K562 (cell line): ENCODE data around the gene TANGO6. TPM values are rescaled to one million over a fixed set of nuclear protein-coding genes. Genes with fewer than 3 reads are reported as not detected.

Experiments used
- ATAC-seq: fragments of 200-7000 bp; cut with Tn5 transposase; 3 replicates; pipeline ENCODE4 v1.9.1; 2020; ENCODE audit warnings: moderate library complexity
- BruUV-seq: library from RNA; stranded (reverse); fragments of 400-500 nt; replicated peaks from 2 replicates; lab custom pipeline; 2021; lab: Mats Ljungman, UMichigan
- CTCF ChIA-PET: fragments of 300-600 bp; formaldehyde crosslinking; extraction: SDS; loops from one replicate; lab custom pipeline; 2021; ENCODE audit warnings: low intra/inter-chr PET ratio; lab: Yijun Ruan, JAX
- POLR2A ChIA-PET: fragments of 300-600, 350-650 bp; sonication (Branson Sonifier 250); formaldehyde crosslinking; extraction: SDS; loops from one replicate; lab custom pipeline; 2021; ENCODE audit warnings: antibody characterized with exemption, inconsistent platforms; lab: Yijun Ruan, JAX
- DNase-seq, 4 experiments: peaks; one replicate each; pipeline versions ENCODE4 v3.0.0 to v3.0.0-alpha.2; 2011 to 2018; ENCODE audit warnings: low spot score in 3 of 4, mixed read lengths in 3 of 4; ENCODE audit errors: extremely low read depth in 1 of 4
- FAIRE-seq: peaks from 2 replicates; lab custom pipeline; 2011; peaks lifted over from hg19 to GRCh38; lab: Jason Lieb, UNC
- H2AFZ ChIP-seq: 2 replicates; pipeline ENCODE4 v1.6.0; 2011; ENCODE audit warnings: low read depth, low read length, control low read depth, inconsistent platforms
- H3K27ac ChIP-seq: fragments of 200-600 bp; 3 replicates; pipeline ENCODE4 v1.8.0; 2011; ENCODE audit warnings: low read depth, mild to moderate bottlenecking, control low read depth, inconsistent platforms, low read length, moderate library complexity, mixed read lengths; ENCODE audit errors: extremely low read depth
- H3K27me3 ChIP-seq, 2 experiments: fragments of 300-600 bp in 1 of 2; 2 replicates in 1 of 2; 3 replicates in 1 of 2; pipeline versions ENCODE4 v1.6.0 to v1.8.0; 2011; ENCODE audit warnings: inconsistent platforms in 2 of 2, low read length in 2 of 2, mild to moderate bottlenecking in 1 of 2, mixed read lengths in 1 of 2, moderate library complexity in 1 of 2; ENCODE audit not compliant: control insufficient read depth in 2 of 2, insufficient read depth in 2 of 2
- H3K36me3 ChIP-seq: fragments of 300-600 bp; 3 replicates; pipeline ENCODE4 v1.8.0; 2011; ENCODE audit warnings: mild to moderate bottlenecking, low read length, inconsistent platforms; ENCODE audit not compliant: control insufficient read depth, insufficient read depth
- H3K4me1 ChIP-seq, 2 experiments: fragments of 200-600 bp in 1 of 2; replicated peaks in 1 of 2; 2 replicates in 1 of 2; 3 replicates in 1 of 2; pipeline versions ENCODE4 v1.5.1 to v1.8.0; 2011; ENCODE audit warnings: inconsistent platforms in 2 of 2, low read length in 2 of 2, mild to moderate bottlenecking in 1 of 2, mixed read lengths in 1 of 2, moderate library complexity in 1 of 2; ENCODE audit not compliant: control insufficient read depth in 2 of 2, insufficient read depth in 2 of 2
- H3K4me2 ChIP-seq: 2 replicates; pipeline ENCODE4 v1.6.1; 2011; ENCODE audit warnings: low read length, control low read depth, inconsistent platforms, mixed read lengths; ENCODE audit not compliant: insufficient read depth
- H3K4me3 ChIP-seq: fragments of 200-600 bp; sonication (generic), shearing (Covaris generic); 2 replicates; pipeline ENCODE4 v1.5.1; 2016; ENCODE audit warnings: control low read depth, inconsistent platforms
- H3K79me2 ChIP-seq: fragments of 200-600 bp; 3 replicates; pipeline ENCODE4 v1.8.0; 2011; ENCODE audit warnings: low read length, inconsistent platforms; ENCODE audit not compliant: control insufficient read depth, insufficient read depth
- H3K9ac ChIP-seq, 2 experiments: 2 replicates each; pipeline versions ENCODE4 v1.6.0 to v1.6.1; 2011; ENCODE audit warnings: low read depth in 2 of 2, low read length in 2 of 2, control low read depth in 1 of 2, inconsistent platforms in 1 of 2, mild to moderate bottlenecking in 1 of 2, mixed read lengths in 1 of 2; ENCODE audit not compliant: insufficient read depth in 1 of 2
- H3K9me1 ChIP-seq: one replicate; pipeline ENCODE4 v1.6.0; 2011; ENCODE audit warnings: inconsistent platforms, mild to moderate bottlenecking, low read length, moderate library complexity; ENCODE audit not compliant: control insufficient read depth, insufficient read depth
- H3K9me3 ChIP-seq: replicated peaks from 2 replicates; pipeline ENCODE4 v1.5.1; 2011; ENCODE audit warnings: low read depth, low read length, inconsistent platforms; ENCODE audit not compliant: control insufficient read depth, insufficient read depth
- H4K20me1 ChIP-seq: replicated peaks from 2 replicates; pipeline ENCODE4 v1.6.1; 2011; ENCODE audit warnings: low read length, inconsistent platforms, mixed read lengths; ENCODE audit not compliant: control insufficient read depth, insufficient read depth
- CBX3 ChIP-seq, 2 experiments: IDR thresholded peaks; 1 replicate in 1 of 2; 2 replicates in 1 of 2; pipeline ENCODE4 v1.6.1; 2012; ENCODE audit warnings: inconsistent platforms in 2 of 2, low read length in 2 of 2, borderline replicate concordance in 1 of 2, control low read depth in 1 of 2
- CHCHD3 ChIP-seq: fragments of 250-450 bp; sonication (Bioruptor Pico); IDR thresholded peaks from 2 replicates; pipeline ENCODE4 v2.1.2; 2022; ENCODE audit warnings: mild to moderate bottlenecking
- EP400 ChIP-seq: fragments of 450-650 bp; IDR thresholded peaks from 2 replicates; pipeline ENCODE4 v1.6.1; 2017; ENCODE audit warnings: antibody characterized with exemption, mild to moderate bottlenecking, moderate library complexity
- EZH2 ChIP-seq: IDR thresholded peaks from 2 replicates; pipeline ENCODE4 v1.6.1; 2012; ENCODE audit warnings: low read depth, mild to moderate bottlenecking, inconsistent platforms, low read length, borderline replicate concordance
- FOXP1 ChIP-seq: sonication (generic); formaldehyde crosslinking; IDR thresholded peaks from 2 replicates; pipeline ENCODE4 v1.8.0; 2022; ENCODE audit warnings: mild to moderate bottlenecking, missing genetic modification reagents
- HNRNPH1 ChIP-seq: fragments of 200-400 bp; formaldehyde crosslinking; optimal IDR thresholded peaks from 2 replicates; pipeline ENCODE3; 2017; ENCODE audit warnings: low read depth, mild to moderate bottlenecking, low read length, moderate library complexity
- IRF1 ChIP-seq: sonication (generic); formaldehyde crosslinking; IDR thresholded peaks from 2 replicates; pipeline ENCODE4 v1.8.0; 2022; ENCODE audit warnings: missing genetic modification reagents, mild to moderate bottlenecking, borderline replicate concordance
- NCOR1 ChIP-seq: fragments of 450-650 bp; IDR thresholded peaks from 2 replicates; pipeline ENCODE4 v1.6.1; 2016; ENCODE audit warnings: mild to moderate bottlenecking, moderate library complexity
- POLR2AphosphoS5 ChIP-seq: IDR thresholded peaks from 2 replicates; pipeline ENCODE4 v1.6.1; 2011; ENCODE audit warnings: mild to moderate bottlenecking, low read depth, low read length, moderate library complexity; ENCODE audit not compliant: control insufficient read depth, insufficient read depth
- TAF7 ChIP-seq: fragments of 450-650 bp; IDR thresholded peaks from 2 replicates; pipeline ENCODE4 v1.6.1; 2016; ENCODE audit warnings: missing genetic modification characterization, missing compliant biosample characterization
- TBL1XR1 ChIP-seq, 2 experiments: IDR thresholded peaks; 2 replicates each; pipeline ENCODE4 v1.6.1; 2012; ENCODE audit warnings: improper control_type of control experiment in 2 of 2, low read length in 2 of 2, mild to moderate bottlenecking in 1 of 2
- USF1 ChIP-seq: sonication (generic); formaldehyde crosslinking; IDR thresholded peaks from 2 replicates; pipeline ENCODE4 v1.9.0; 2022; ENCODE audit warnings: mild to moderate bottlenecking, missing genetic modification reagents
- XRCC5 ChIP-seq: fragments of 200-400 bp; formaldehyde crosslinking; IDR thresholded peaks from 2 replicates; pipeline ENCODE4 v1.6.1; 2017; ENCODE audit warnings: low read depth, mild to moderate bottlenecking, low read length
- ZNF395 ChIP-seq: fragments of 200-800 bp; sonication (Bioruptor generic); IDR thresholded peaks from 2 replicates; pipeline ENCODE4 v1.6.1; 2017; ENCODE audit warnings: missing genetic modification characterization, missing compliant biosample characterization
- ZNF41 ChIP-seq: fragments of 250-450 bp; sonication (Bioruptor Pico); conservative IDR thresholded peaks from 2 replicates; pipeline ENCODE4 v1.4.0; 2020; ENCODE audit warnings: mild to moderate bottlenecking
- ZNF639 ChIP-seq, 2 experiments: fragments of 200-800 bp in 1 of 2; sonication (Bioruptor generic) in 1 of 2; sonication (generic) in 1 of 2; formaldehyde crosslinking in 1 of 2; IDR thresholded peaks in 1 of 2; conservative IDR thresholded peaks in 1 of 2; 2 replicates each; pipeline versions ENCODE4 v1.5.0 to v1.6.1; 2016 to 2020; ENCODE audit warnings: missing compliant biosample characterization in 1 of 2, missing genetic modification characterization in 1 of 2, missing genetic modification reagents in 1 of 2
- ZNF740 ChIP-seq, 3 experiments: fragments of 200-800 bp in 1 of 3; sonication (Bioruptor generic) in 1 of 3; sonication (generic) in 1 of 3; formaldehyde crosslinking in 1 of 3; IDR thresholded peaks; 2 replicates each; pipeline versions ENCODE4 v1.6.1 to v1.8.0; 2016 to 2022; ENCODE audit warnings: mild to moderate bottlenecking in 2 of 3, missing compliant biosample characterization in 2 of 3, missing genetic modification characterization in 2 of 3, missing genetic modification reagents in 1 of 3
- WGBS: fragments of 100-300 bp; shearing (Covaris generic); methylation state at CpG from one replicate; pipeline ENCODE4 v1.1.6; 2016; ENCODE audit warnings: low coverage, mixed read lengths; ENCODE audit not compliant: insufficient coverage; ENCODE audit errors: missing lambda C conversion rate; 5-methylcytosine and 5-hydroxymethylcytosine counted together
- in situ Hi-C: fragments of 300-500 bp; cut with MboI; formaldehyde crosslinking; loops from 4 replicates; pipeline ENCODE4 v1.15.0; 2018; ENCODE audit warnings: inconsistent platforms, mixed read lengths
- intact Hi-C: fragments of 100-400 bp; cut with micrococcal nuclease; formaldehyde crosslinking; loops from 2 replicates; pipeline ENCODE4 v1.14.2; 2022
- polyA plus RNA-seq, 8 experiments: library from polyadenylated mRNA; depleted of rRNA in 4 of 8; stranded (reverse) in 5 of 8; unstranded in 3 of 8; fragments of >200 nt; fragmentation: Nextera tagmentation in 2 of 8; fragmentation: Illumina TruSeq in 1 of 8; extraction: Ambion mirVana in 2 of 8; extraction: Trizol in 1 of 8; gene quantifications; 2 replicates each; pipeline versions ENCODE4 v1.2.1 to v1.2.3, GENCODE V29; 2011 to 2014; ENCODE audit warnings: inconsistent platforms in 1 of 8, missing spikeins in 1 of 8
- total RNA-seq, 7 experiments: library from RNA; depleted of rRNA in 6 of 7; stranded (reverse); fragments of >200 nt in 6 of 7; fragmentation: Illumina TruSeq in 2 of 7; extraction: Trizol in 2 of 7; gene quantifications; 2 replicates each; pipeline versions ENCODE4 v1.2.1 to v1.2.3, GENCODE V29; 2011 to 2021; ENCODE audit warnings: low replicate concordance in 1 of 7

TANGO6 gene
- total and polyA plus RNA-seq, 9 of the 15 experiments (the other 6 are each of a cell fraction or from before 2014, with no cell fraction given): 1.6 to 15.2 (median 9.6) TPM

- no peaks in the 10 kb centered on the region for H4K20me1 ChIP-seq
- TF ChIP-seq TAF7 (tag) (no peak), CBX3 (IDR thresholded peaks at IDR 0.05; ENCODE audit: borderline replicate concordance in 1 of 2, low read length in 2 of 2) (no peak), ZNF395 (CRISPR knock-in tag) (no peak), ZNF41 (CRISPR knock-in tag) (no peak), FOXP1 (CRISPR knock-in tag) (no peak), USF1 (CRISPR knock-in tag) (no peak), HNRNPH1 (no peak), CHCHD3 (CRISPR knock-in tag) (no peak), IRF1 (no peak), EZH2 (no peak), NCOR1 (no peak), XRCC5 (no peak), POLR2AphosphoS5 (no peak), ZNF639 (CRISPR knock-in tag; conservative IDR thresholded peaks at IDR 0.05 in 1 of 2, IDR thresholded peaks at IDR 0.05 in 1 of 2) (no peak), ZNF740 (CRISPR knock-in tag; IDR thresholded peaks at IDR 0.05) (no peak), ZNF740 (tag; IDR thresholded peaks at IDR 0.05) (no peak), EP400 (no peak), TBL1XR1 (IDR thresholded peaks at IDR 0.05; ENCODE audit: low read length in 2 of 2) (no peak)
- H3K9ac ChIP-seq: no peak overlapping the region
- intact Hi-C loops: loop anchor here (10.0 kb wide), 2 partner anchors 378 to 382 kb away; no protein-coding TSS in a partner anchor
- no peak for ATAC-seq
- H3K79me2 ChIP-seq: no peaks in the 10 kb centered on the region
- ChIA-PET CTCF (no interaction called here), POLR2A (no interaction called here)
- no peaks in the 10 kb centered on the region for H3K9me1 ChIP-seq
- H3K27ac ChIP-seq: no peak overlapping the region
- WGBS: 86% methylated on average over 3 of the region's 3 CpGs
- H3K4me1 ChIP-seq: no peaks in the 10 kb centered on the region
- no peaks in the 10 kb centered on the region for H3K9me3 ChIP-seq
- no TSS peak for BruUV-seq
- no peak overlapping the region for H2AFZ ChIP-seq
- no peak overlapping the region for H3K4me2 ChIP-seq
- no peak overlapping the region for H3K4me3 ChIP-seq
- H3K36me3 ChIP-seq: peaks cover 15% of the 10 kb centered on the region; the same call in 1 of the 3 replicates
- FAIRE-seq: no peak
- no peak for DNase-seq
- no peaks in the 10 kb centered on the region for H3K27me3 ChIP-seq
- in situ Hi-C loops: no loop called here
These were observed 64.0 kb downstream of the TANGO6 start for GRCh38 chr16:68907297-68907696.
